Gastrocnemius medialis (tissue), 4 donors: Measurements from ENCODE around the gene ALOX12B.

Experiments
- POLR2A ChIP-seq, 2 donors: fragments of 450-650 bp; IDR thresholded peaks; one replicate each; pipeline ENCODE4 v1.6.1; 2017; ENCODE audit warnings: antibody characterized with exemption in 2 of 2, mild to moderate bottlenecking in 2 of 2, moderate library complexity in 2 of 2
- TF ChIP-seq, protein P1 (sequence below), 5 experiments: fragments of 450-650 bp in 3 of 5; fragments of 200-600 bp in 2 of 5; sonication (generic) in 2 of 5; IDR thresholded peaks in 4 of 5; conservative IDR thresholded peaks in 1 of 5; 1 replicate in 4 of 5; 2 replicates in 1 of 5; pipeline ENCODE4 v1.5.1; 2016 to 2019; ENCODE audit warnings: antibody characterized with exemption in 5 of 5, mild to moderate bottlenecking in 3 of 5, moderate library complexity in 3 of 5

GRCh38 chr17:8091033-8091687 lies 3.6 kb upstream of the ALOX12B start:
- TF ChIP-seq, protein P1, sequence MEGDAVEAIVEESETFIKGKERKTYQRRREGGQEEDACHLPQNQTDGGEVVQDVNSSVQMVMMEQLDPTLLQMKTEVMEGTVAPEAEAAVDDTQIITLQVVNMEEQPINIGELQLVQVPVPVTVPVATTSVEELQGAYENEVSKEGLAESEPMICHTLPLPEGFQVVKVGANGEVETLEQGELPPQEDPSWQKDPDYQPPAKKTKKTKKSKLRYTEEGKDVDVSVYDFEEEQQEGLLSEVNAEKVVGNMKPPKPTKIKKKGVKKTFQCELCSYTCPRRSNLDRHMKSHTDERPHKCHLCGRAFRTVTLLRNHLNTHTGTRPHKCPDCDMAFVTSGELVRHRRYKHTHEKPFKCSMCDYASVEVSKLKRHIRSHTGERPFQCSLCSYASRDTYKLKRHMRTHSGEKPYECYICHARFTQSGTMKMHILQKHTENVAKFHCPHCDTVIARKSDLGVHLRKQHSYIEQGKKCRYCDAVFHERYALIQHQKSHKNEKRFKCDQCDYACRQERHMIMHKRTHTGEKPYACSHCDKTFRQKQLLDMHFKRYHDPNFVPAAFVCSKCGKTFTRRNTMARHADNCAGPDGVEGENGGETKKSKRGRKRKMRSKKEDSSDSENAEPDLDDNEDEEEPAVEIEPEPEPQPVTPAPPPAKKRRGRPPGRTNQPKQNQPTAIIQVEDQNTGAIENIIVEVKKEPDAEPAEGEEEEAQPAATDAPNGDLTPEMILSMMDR (IDR thresholded peaks at IDR 0.05 in 4 of 5, conservative IDR thresholded peaks at IDR 0.05 in 1 of 5), result no peak
- no peak for TF ChIP-seq POLR2A (IDR thresholded peaks at IDR 0.05)
